HEK293 (cell line): ENCODE data around the gene MTMR6.

ENCODE experiments used
- CTCF ChIA-PET: fragments of 350-600 bp; formaldehyde crosslinking; extraction: SDS; loops from one replicate; lab custom pipeline; 2021; ENCODE audit warnings: antibody characterized with exemption; lab: Yijun Ruan, JAX
- POLR2A ChIA-PET: fragments of 300-600 bp; formaldehyde crosslinking; extraction: SDS; loops from one replicate; lab custom pipeline; 2020; ENCODE audit warnings: antibody characterized with exemption, inconsistent platforms; lab: Yijun Ruan, JAX
- H3K27ac ChIP-seq: fragments of 200-500 bp; sonication (Bioruptor generic); 2 replicates; pipeline ENCODE4 v1.5.1; 2014; ENCODE audit warnings: low read depth, low read length, control low read depth, inconsistent platforms; ENCODE audit errors: extremely low read depth
- H3K36me3 ChIP-seq, 2 experiments: fragments of 200-500 bp in 1 of 2; sonication (Bioruptor generic) in 1 of 2; 1 replicate in 1 of 2; 2 replicates in 1 of 2; pipeline ENCODE4 v1.5.1; 2014 to 2017; ENCODE audit warnings: inconsistent platforms in 2 of 2, low read length in 2 of 2; ENCODE audit not compliant: control insufficient read depth in 2 of 2, insufficient read depth in 1 of 2
- H3K4me1 ChIP-seq: fragments of 200-500 bp; sonication (Bioruptor generic); 2 replicates; pipeline ENCODE4 v1.5.1; 2014; ENCODE audit warnings: mild to moderate bottlenecking, low read length, inconsistent platforms; ENCODE audit not compliant: control insufficient read depth, insufficient read depth
- H3K4me3 ChIP-seq: 2 replicates; pipeline ENCODE4 v1.5.1; 2011; ENCODE audit warnings: low read depth, mild to moderate bottlenecking, control low read depth, low read length, moderate library complexity
- H3K9me3 ChIP-seq: fragments of 200-500 bp; sonication (Bioruptor generic); 2 replicates; pipeline ENCODE4 v1.5.1; 2014; ENCODE audit warnings: low read depth, low read length, inconsistent platforms; ENCODE audit not compliant: control insufficient read depth, insufficient read depth
- GLI2 ChIP-seq: fragments of 450-650 bp; formaldehyde crosslinking; IDR thresholded peaks from 2 replicates; pipeline ENCODE4; 2017; ENCODE audit warnings: missing biosample characterization, missing genetic modification characterization, low read depth, borderline replicate concordance
- OSR2 ChIP-seq: fragments of 450-650 bp; formaldehyde crosslinking; IDR thresholded peaks from 2 replicates; pipeline ENCODE4 v1.5.1; 2016; ENCODE audit warnings: missing biosample characterization, missing genetic modification characterization
- PRDM1 ChIP-seq: fragments of 450-650 bp; formaldehyde crosslinking; IDR thresholded peaks from 2 replicates; pipeline ENCODE4; 2016; ENCODE audit warnings: missing biosample characterization, missing genetic modification characterization
- TCF7L2 ChIP-seq: IDR thresholded peaks from 2 replicates; pipeline ENCODE4 v1.6.1; 2011; ENCODE audit warnings: low read depth, mild to moderate bottlenecking, inconsistent platforms, low read length, moderate library complexity, borderline replicate concordance
- ZBTB11 ChIP-seq: fragments of 450-650 bp; formaldehyde crosslinking; conservative IDR thresholded peaks from 2 replicates; pipeline ENCODE4 v1.5.1; 2016; ENCODE audit warnings: low read depth, missing biosample characterization, missing genetic modification characterization
- ZNF211 ChIP-seq: fragments of 450-650 bp; formaldehyde crosslinking; IDR thresholded peaks from 2 replicates; pipeline ENCODE4 v1.5.1; 2016; ENCODE audit warnings: low read depth, missing biosample characterization, missing genetic modification characterization
- ZNF214 ChIP-seq: fragments of 450-650 bp; formaldehyde crosslinking; IDR thresholded peaks from 2 replicates; pipeline ENCODE4 v1.5.1; 2017; ENCODE audit warnings: missing biosample characterization, mild to moderate bottlenecking, missing genetic modification characterization, borderline replicate concordance
- ZNF24 ChIP-seq: fragments of 450-650 bp; formaldehyde crosslinking; IDR thresholded peaks from 2 replicates; pipeline ENCODE4 v1.5.1; 2016; ENCODE audit warnings: missing biosample characterization, missing genetic modification characterization
- ZNF311 ChIP-seq: fragments of 450-650 bp; formaldehyde crosslinking; IDR thresholded peaks from 2 replicates; pipeline ENCODE4 v1.5.1; 2017; ENCODE audit warnings: missing biosample characterization, missing genetic modification characterization, borderline replicate concordance
- ZNF354C ChIP-seq: fragments of 450-650 bp; formaldehyde crosslinking; IDR thresholded peaks from 2 replicates; pipeline ENCODE4 v1.5.1; 2016; ENCODE audit warnings: missing biosample characterization, missing genetic modification characterization, low read depth, borderline replicate concordance
- ZNF391 ChIP-seq: fragments of 450-650 bp; formaldehyde crosslinking; IDR thresholded peaks from 2 replicates; pipeline ENCODE4 v1.5.1; 2016; ENCODE audit warnings: low read depth, missing biosample characterization, missing genetic modification characterization, borderline replicate concordance
- ZNF48 ChIP-seq: fragments of 450-650 bp; formaldehyde crosslinking; IDR thresholded peaks from 2 replicates; pipeline ENCODE4 v1.5.1; 2016; ENCODE audit warnings: missing biosample characterization, missing genetic modification characterization
- ZNF510 ChIP-seq: fragments of 450-650 bp; formaldehyde crosslinking; IDR thresholded peaks from 2 replicates; pipeline ENCODE4 v1.5.1; 2018; ENCODE audit warnings: mild to moderate bottlenecking, missing genetic modification characterization, missing biosample characterization; ENCODE audit not compliant: insufficient replicate concordance
- ZNF544 ChIP-seq: fragments of 450-650 bp; formaldehyde crosslinking; IDR thresholded peaks from 2 replicates; pipeline ENCODE4 v1.5.0; 2017; ENCODE audit warnings: missing biosample characterization, missing genetic modification characterization
- ZNF624 ChIP-seq: fragments of 450-650 bp; formaldehyde crosslinking; IDR thresholded peaks from 2 replicates; pipeline ENCODE4 v1.5.1; 2017; ENCODE audit warnings: missing biosample characterization, missing genetic modification characterization
- ZNF629 ChIP-seq: fragments of 450-650 bp; formaldehyde crosslinking; IDR thresholded peaks from 2 replicates; pipeline ENCODE4 v1.5.1; 2017; ENCODE audit warnings: missing biosample characterization, missing genetic modification characterization
- ZNF768 ChIP-seq: fragments of 450-650 bp; formaldehyde crosslinking; IDR thresholded peaks from 2 replicates; pipeline ENCODE4 v1.5.1; 2018; ENCODE audit warnings: missing biosample characterization, mild to moderate bottlenecking, missing genetic modification characterization
- ZNF830 ChIP-seq: fragments of 450-650 bp; IDR thresholded peaks from 2 replicates; pipeline ENCODE4 v1.5.0; 2018; ENCODE audit warnings: missing biosample characterization, missing genetic modification characterization, low read depth, mild to moderate bottlenecking, moderate library complexity
- TF ChIP-seq, protein P1 (sequence below): fragments of 450-650 bp; formaldehyde crosslinking; IDR thresholded peaks from 2 replicates; pipeline ENCODE4 v1.5.1; 2016; ENCODE audit warnings: missing biosample characterization, missing genetic modification characterization
- TF ChIP-seq, protein P2 (sequence below): fragments of 450-650 bp; formaldehyde crosslinking; IDR thresholded peaks from 2 replicates; pipeline ENCODE4 v1.5.0; 2017; ENCODE audit warnings: missing biosample characterization, missing genetic modification characterization, borderline replicate concordance
- TF ChIP-seq, protein P3 (sequence below): fragments of 450-650 bp; formaldehyde crosslinking; IDR thresholded peaks from 2 replicates; pipeline ENCODE4 v1.5.1; 2016; ENCODE audit warnings: missing biosample characterization, missing genetic modification characterization

MTMR6 gene

GRCh38 chr13:25288966-25289365 lies 1.7 kb upstream of the MTMR6 start:
- H3K9me3 ChIP-seq: no peaks in the 10 kb centered on the region
- no peaks in the 10 kb centered on the region for H3K4me1 ChIP-seq
- no peak overlapping the region for H3K27ac ChIP-seq
- POLR2A ChIA-PET: no interaction called here
- TF ChIP-seq, protein P1, sequence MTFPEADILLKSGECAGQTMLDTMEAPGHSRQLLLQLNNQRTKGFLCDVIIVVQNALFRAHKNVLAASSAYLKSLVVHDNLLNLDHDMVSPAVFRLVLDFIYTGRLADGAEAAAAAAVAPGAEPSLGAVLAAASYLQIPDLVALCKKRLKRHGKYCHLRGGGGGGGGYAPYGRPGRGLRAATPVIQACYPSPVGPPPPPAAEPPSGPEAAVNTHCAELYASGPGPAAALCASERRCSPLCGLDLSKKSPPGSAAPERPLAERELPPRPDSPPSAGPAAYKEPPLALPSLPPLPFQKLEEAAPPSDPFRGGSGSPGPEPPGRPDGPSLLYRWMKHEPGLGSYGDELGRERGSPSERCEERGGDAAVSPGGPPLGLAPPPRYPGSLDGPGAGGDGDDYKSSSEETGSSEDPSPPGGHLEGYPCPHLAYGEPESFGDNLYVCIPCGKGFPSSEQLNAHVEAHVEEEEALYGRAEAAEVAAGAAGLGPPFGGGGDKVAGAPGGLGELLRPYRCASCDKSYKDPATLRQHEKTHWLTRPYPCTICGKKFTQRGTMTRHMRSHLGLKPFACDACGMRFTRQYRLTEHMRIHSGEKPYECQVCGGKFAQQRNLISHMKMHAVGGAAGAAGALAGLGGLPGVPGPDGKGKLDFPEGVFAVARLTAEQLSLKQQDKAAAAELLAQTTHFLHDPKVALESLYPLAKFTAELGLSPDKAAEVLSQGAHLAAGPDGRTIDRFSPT (tag by site-specific recombination): no peak
- TF ChIP-seq PRDM1 (tag by site-specific recombination) (0 out of 2 replicates have a peak, but pooled peaks have one; percentile 17), ZNF624 (no peak), ZNF214 (tag by site-specific recombination) (no peak), ZNF24 (tag by site-specific recombination) (no peak), ZNF391 (tag by site-specific recombination) (no peak), OSR2 (tag by site-specific recombination) (no peak), TCF7L2 (no peak)
- H3K4me3 ChIP-seq: no peak overlapping the region
- CTCF ChIA-PET: no interaction called here
- no peaks in the 10 kb centered on the region for H3K36me3 ChIP-seq

DNA sequence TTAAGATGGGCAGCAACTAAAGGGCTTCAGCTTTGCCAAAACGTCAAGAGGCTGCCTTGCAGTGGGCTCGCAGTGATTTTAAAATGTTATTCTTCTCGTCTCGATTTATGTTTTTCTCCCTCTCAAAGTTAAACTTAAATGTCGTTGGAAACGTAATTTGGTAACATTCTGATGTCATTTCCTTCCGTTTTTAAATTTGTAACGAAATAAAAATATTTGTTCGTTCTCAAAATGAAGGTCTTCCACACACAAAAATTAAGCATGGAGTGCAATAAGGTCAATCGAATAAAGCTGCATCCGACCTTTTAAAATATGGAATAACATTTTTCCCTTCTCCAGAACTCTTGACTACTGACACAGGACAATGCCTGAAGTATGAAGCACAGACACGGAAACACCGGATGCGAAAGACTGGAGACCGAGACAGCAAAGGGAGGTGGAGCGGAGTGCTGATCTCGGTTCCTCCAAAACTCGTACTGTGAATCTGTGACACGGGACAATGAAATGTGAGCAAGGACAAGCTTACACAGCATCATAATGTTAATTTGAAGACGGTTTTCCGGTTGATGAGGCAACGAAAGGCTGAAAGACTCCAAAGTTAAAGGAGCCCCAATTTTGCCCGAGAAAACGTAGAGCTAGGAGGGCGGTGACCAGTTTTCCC lies 850 bp downstream of the MTMR6 start:
- H3K4me3 ChIP-seq: peak overlapping the region; percentile 79
- ChIA-PET CTCF (interaction anchor here (0.6 to 1.8 kb wide), 7 partner anchors 16 to 593 kb away, joined by 3 to 6 read pairs (median 3); no protein-coding TSS in a partner anchor), POLR2A (interaction anchor here (0.9 kb wide), 1 partner anchor 9 kb away, joined by 3 read pairs; no protein-coding TSS in a partner anchor)
- no peak for TF ChIP-seq ZNF544
- TF ChIP-seq ZNF629 (tag by site-specific recombination): peak; percentile 59
- TF ChIP-seq, all 188 proteins: peak for 1
- Histone ChIP-seq H3K36me3 (peaks cover 0 to 6% of the 10 kb centered on the region in 2 experiments; a peak in 1 of 3 replicates), H3K27ac (peak overlapping the region; percentile 60), H3K9me3 (no peaks in the 10 kb centered on the region), H3K4me1 (no peaks in the 10 kb centered on the region)

- no peak overlapping the region for H3K4me3 ChIP-seq
- H3K27ac ChIP-seq: no peak overlapping the region
- H3K9me3 ChIP-seq: no peaks in the 10 kb centered on the region
- ChIA-PET CTCF (interaction anchor here (1.8 kb wide), 1 partner anchor 8 kb away, joined by 4 read pairs; no protein-coding TSS in a partner anchor), POLR2A (no interaction called here)
- peaks cover 0 to 6% of the 10 kb centered on the region in 2 experiments; a peak in 2 of 3 replicates for H3K36me3 ChIP-seq
- H3K4me1 ChIP-seq: no peaks in the 10 kb centered on the region
- no peak for TF ChIP-seq ZNF510 (tag by site-specific recombination)
- no peak for TF ChIP-seq ZBTB11 (tag by site-specific recombination)
- no peak for TF ChIP-seq ZNF211 (tag by site-specific recombination)
- TF ChIP-seq ZNF48: no peak
- TF ChIP-seq, protein P2, sequence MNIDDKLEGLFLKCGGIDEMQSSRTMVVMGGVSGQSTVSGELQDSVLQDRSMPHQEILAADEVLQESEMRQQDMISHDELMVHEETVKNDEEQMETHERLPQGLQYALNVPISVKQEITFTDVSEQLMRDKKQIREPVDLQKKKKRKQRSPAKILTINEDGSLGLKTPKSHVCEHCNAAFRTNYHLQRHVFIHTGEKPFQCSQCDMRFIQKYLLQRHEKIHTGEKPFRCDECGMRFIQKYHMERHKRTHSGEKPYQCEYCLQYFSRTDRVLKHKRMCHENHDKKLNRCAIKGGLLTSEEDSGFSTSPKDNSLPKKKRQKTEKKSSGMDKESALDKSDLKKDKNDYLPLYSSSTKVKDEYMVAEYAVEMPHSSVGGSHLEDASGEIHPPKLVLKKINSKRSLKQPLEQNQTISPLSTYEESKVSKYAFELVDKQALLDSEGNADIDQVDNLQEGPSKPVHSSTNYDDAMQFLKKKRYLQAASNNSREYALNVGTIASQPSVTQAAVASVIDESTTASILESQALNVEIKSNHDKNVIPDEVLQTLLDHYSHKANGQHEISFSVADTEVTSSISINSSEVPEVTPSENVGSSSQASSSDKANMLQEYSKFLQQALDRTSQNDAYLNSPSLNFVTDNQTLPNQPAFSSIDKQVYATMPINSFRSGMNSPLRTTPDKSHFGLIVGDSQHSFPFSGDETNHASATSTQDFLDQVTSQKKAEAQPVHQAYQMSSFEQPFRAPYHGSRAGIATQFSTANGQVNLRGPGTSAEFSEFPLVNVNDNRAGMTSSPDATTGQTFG (tag by site-specific recombination): no peak
- no peak for TF ChIP-seq ZNF354C
- no peak for TF ChIP-seq ZNF311
- no peak for TF ChIP-seq GLI2 (tag by site-specific recombination)
- no peak for TF ChIP-seq ZNF24 (tag by site-specific recombination)
- no peak for TF ChIP-seq ZNF830
- TF ChIP-seq, protein P3, sequence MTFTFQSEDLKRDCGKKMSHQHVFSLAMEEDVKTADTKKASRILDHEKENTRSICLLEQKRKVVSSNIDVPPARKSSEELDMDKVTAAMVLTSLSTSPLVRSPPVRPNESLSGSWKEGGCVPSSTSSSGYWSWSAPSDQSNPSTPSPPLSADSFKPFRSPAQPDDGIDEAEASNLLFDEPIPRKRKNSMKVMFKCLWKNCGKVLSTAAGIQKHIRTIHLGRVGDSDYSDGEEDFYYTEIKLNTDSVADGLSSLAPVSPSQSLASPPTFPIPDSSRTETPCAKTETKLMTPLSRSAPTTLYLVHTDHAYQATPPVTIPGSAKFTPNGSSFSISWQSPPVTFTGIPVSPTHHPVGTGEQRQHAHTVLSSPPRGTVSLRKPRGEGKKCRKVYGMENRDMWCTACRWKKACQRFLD (tag by site-specific recombination): no peak
- no peak for TF ChIP-seq ZNF768
These were observed 5.4 kb downstream of the MTMR6 start for GRCh38 chr13:25281935-25282332.
